NK-92 (cell line): ENCODE measurements around the gene ACOXL.

Source experiments
- DNase-seq: peaks from one replicate; lab custom pipeline; 2025; ENCODE audit not compliant: unreplicated experiment; lab: John Stamatoyannopoulos, UW

ACOXL gene

GRCh38 chr2:110904779-110905148 lies 172.4 kb downstream of the ACOXL start:
- no peak for DNase-seq

DNA sequence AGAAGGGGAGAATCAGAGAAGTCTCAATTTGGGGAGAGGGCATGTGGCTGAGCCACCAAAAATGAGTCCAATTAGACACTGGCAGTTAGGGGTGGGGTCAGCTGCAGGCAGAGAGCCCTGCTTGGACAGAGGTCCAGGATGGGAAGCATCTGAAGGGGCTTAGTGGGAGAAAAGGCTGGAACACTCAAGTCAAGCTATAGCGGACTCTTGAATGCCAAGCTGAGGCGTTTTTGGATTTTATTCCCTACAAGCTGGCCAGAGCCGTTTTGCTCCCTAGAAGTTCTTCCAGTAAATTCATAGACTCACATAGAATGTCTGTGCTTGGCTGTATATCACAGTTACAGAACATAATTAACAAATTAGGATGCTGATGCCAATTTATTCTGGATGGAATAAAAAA lies 172.8 kb downstream of the ACOXL start:
- DNase-seq = no peak

- DNase-seq = no peak
Observed at GRCh38 chr2:110906613-110907298, 174.4 kb downstream of the ACOXL start.

GRCh38 chr2:110909501-110909900 lies 177.1 kb downstream of the ACOXL start:
- no peak for DNase-seq

DNA sequence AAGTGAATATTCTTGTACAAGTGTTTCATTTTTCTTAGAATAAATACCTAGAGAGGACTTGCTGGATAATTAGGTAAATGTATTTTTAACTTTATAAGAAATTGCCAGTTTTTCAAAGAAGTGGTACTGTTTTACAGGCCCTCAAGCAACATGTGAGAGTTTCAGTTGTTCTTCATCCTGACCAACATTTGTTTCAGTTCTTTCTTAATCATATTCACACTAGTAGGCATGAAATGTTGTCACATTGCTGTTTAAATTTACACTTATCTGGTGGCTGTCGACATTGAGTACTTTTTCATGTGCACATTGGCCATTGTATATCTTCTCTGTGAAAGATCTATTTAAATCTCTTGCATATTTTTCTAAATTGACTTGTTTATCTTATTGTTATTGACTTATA lies 178.1 kb downstream of the ACOXL start:
- no peak for DNase-seq

GRCh38 chr2:110919738-110920137 lies 187.4 kb downstream of the ACOXL start:
- DNase-seq = no peak

DNA sequence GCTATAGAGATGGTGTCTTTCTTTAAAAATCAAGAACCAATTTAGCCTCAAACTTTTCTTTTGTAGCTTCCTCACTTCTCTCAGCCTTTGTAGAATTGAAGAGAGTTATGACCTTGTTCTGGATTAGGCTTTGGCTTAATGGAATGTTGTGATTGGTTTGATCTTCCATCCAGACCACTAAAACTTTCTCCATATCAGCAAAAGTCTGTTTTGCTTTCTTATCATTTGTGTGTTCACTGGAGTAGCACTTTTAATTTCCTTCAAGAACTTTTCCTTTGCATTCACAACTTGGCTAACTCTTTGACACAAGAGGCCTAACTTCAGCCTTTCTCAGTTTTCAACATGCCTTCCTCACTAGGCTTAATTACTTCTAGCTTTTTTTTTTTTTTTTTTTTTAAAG lies 193.1 kb downstream of the ACOXL start:
- DNase-seq = no peak

- no peak for DNase-seq
Observed at GRCh38 chr2:110927526-110927925, 195.2 kb downstream of the ACOXL start.

- DNase-seq = no peak
Observed at GRCh38 chr2:110929528-110929927, 197.2 kb downstream of the ACOXL start.

- DNase-seq = no peak
Observed at GRCh38 chr2:110931648-110932047, 199.3 kb downstream of the ACOXL start.

- DNase-seq = no peak
Observed at GRCh38 chr2:110933420-110933819, 201.0 kb downstream of the ACOXL start.

- no peak for DNase-seq
Observed at GRCh38 chr2:110934948-110935347, 202.6 kb downstream of the ACOXL start.

DNA sequence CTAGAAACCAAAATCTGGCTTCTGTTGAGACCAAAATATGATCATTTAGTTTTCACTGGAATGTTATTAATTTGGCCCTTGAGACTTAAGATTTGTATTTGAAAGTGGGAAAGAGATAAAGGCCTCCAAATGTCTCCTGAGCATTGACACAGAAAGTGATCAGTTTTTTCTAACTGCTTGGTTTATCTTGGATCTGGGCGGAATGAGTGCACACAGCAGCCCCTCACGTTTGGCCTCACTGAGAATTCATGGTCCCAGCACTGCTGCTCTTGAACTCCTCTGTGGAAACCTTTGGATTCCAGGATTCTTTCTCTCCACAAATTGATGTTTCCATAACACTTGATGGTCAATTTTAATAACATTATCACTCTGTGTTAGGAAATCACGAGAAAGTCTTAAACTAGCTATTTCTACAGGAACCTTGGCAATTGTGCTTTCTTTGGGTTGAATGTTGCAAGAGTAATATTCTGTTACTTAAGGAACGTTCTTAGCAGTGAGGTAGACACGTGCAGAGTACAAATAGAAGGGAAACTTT lies 208.1 kb downstream of the ACOXL start:
- DNase-seq = no peak

GRCh38 chr2:110941226-110941625 lies 208.9 kb downstream of the ACOXL start:
- DNase-seq = no peak

DNA sequence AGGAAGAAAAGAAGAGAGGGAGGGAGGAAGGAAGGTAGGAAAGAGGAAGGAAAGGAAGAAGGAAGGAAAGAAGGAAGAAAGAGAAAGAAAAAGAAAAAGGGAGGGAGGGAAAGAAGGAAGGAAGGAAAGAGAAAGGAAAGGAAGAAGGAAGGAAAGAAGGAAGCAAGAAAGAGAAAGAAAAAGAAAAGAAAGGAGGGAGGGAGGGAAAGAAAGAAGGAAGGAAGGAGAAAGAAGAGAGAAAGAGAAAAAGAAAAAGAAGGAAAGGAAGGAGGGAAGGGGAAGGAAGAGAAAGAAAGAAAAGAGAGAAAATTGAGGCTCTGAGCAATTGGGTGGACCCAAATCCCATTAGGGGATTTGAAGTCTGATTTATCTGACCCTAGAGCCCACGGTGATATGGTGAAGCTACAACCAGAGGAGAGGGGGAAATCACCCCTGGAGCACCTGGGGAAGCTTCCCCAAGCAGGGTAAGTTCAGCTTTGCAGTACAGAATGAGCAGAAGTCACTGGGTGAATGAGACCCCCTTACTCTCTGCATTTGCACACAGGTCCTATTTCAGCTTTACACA lies 210.8 kb downstream of the ACOXL start:
- no peak for DNase-seq

DNA sequence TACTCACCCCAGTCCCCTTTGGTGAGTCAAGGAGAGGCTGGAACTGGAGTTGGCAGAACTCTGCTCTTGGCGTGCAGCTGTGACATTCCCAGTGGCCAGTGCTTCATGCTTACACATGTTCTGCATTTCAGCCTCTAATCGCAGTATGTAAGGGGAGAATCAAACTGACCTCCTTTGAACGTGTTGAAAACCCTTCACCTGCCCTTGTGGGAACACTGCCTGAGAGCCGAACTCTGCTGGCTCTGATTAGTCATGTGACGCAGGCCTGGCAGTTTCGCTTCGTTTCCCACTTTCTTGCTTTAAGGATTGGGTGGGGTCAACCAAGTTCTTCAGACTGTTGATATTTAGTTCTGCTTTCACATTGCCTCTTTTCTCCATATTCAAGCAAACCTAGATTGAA lies 214.5 kb downstream of the ACOXL start:
- DNase-seq = no peak

DNA sequence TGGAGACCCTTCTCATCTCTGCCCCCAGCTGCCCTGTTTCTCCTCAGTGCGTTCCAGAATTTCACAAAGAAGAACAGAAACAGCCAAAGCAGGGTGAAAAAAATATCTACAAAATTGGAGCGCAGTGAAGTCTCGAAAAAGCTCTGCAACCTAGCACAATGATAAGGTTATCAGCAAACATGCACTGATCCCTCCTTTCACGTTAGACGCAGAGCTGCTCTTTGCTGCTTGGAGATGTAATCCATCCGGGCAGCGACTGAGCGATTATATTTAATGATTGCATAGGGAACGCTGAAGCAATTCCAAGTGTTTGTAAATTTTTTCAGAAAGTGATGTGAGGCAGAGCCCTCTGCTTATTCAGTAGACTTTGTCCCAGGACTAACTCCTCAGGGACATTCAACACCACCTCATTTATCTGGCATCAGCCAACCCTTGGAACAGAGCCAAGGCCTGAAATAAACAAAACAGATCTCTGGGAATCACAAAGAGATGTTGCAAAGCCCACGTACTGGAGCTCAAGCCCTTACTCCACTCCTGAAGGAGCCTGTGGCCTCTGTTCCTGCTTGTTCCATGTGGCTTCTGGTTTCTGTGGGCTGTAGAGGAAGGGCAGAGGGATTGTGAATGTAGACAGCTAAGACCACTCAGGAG lies 215.8 kb downstream of the ACOXL start:
- DNase-seq = no peak

DNA sequence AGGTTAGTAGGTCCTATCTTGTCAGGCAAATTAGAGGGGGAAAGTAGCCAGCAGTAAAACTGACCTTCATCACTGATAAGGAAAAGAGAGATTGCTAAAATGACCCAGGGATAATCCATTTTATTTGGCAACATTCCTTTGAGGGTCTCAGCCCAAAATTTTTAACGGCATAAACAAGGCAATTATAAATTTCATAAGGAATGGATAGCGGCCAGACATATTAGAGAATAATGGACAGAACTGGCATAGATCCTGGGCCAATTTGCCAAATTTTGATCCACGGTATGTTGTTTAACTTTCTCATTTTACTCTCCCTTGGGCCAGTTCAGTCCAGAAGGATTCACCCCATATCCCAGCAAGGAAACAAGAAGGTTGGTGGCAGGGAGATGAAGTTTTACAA lies 217.9 kb downstream of the ACOXL start:
- no peak for DNase-seq

DNA sequence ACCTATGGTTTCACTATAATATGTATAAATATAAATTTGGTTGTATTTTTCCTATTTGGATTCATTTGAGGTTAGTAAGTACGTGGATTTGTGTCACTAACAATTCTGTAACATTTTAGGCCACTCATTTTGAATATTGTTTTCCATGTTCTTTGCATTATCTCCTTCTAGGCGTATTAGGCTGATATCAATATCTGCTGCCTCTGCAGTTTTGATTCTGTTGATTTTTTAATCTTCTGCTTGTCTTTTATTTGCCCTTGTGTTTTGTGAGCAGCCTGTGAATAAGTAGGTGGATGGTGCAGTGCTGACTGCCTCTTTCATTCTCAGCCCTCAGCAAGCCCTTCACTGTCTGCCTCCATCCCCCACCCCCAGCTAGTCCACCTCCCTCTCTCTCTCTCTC lies 222.7 kb downstream of the ACOXL start:
- no peak for DNase-seq

DNA sequence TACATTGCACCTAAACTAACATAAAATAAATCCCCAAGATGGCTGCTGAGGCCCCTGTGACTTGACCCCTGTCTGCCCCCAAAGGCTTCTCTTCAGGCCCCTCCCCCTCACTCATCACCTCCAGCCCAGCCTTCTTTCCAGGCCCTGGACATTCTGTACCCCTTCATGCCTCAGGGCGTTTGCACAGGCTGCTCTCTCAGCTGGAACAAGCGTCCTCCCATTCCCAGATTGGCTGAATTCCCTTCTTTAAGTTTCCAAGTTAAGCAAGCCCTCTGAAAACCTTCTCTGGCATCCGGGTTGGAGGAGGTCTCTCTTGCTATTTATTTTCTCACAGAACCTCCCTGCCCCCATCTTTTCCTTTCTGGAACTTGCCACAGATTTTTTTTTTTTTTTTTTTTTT lies 223.2 kb downstream of the ACOXL start:
- no peak for DNase-seq

GRCh38 chr2:110957293-110957692 lies 224.9 kb downstream of the ACOXL start:
- no peak for DNase-seq

GRCh38 chr2:110958346-110959119 lies 226.2 kb downstream of the ACOXL start:
- peak; percentile 3 for DNase-seq
